AG04450 (cell line): ENCODE results near the gene ATP13A1. TPM values are rescaled to one million over a fixed set of nuclear protein-coding genes. Genes with fewer than 3 reads are reported as not detected.

Source experiments
- polyA plus RNA-seq: library from polyadenylated mRNA; depleted of rRNA; stranded (reverse); fragments of >200 nt; gene quantifications from 2 replicates; pipeline ENCODE4 v1.2.3, GENCODE V29; 2011; rRNA removed
- small RNA-seq: library from RNA; depleted of rRNA; stranded (forward); fragments of <200 nt; gene quantifications from one replicate; pipeline ENCODE3, GENCODE V24; 2012; ENCODE audit warnings: low read depth; ENCODE audit not compliant: insufficient read length

ATP13A1 gene
- polyA plus RNA-seq, 1 experiment, result 9.4 TPM

Small RNAs within 50 kb of the gene (small RNA-seq; reads per million reads assigned to genes)
- not detected for gene AC011458.2

Other genes with a start within 250 kb of the ATP13A1 start
- gene TSSK6, start 148.1 kb downstream of the ATP13A1 start, polyA plus RNA-seq, result 1.0 and 1.7 TPM in 2 replicates
- 388 and 454 TPM in 2 replicates for gene NDUFA13, start 147.5 kb downstream of the ATP13A1 start, polyA plus RNA-seq
- gene YJEFN3, start 134.8 kb downstream of the ATP13A1 start, polyA plus RNA-seq, result 1.2 and 1.4 TPM in 2 replicates
- gene CILP2, start 125.4 kb downstream of the ATP13A1 start, polyA plus RNA-seq, result 0.20 and 0.25 TPM in 2 replicates
- 0.63 and 0.69 TPM in 2 replicates for gene PBX4, start 45.0 kb downstream of the ATP13A1 start, polyA plus RNA-seq
- 2.2 and 2.3 TPM in 2 replicates for gene LPAR2, start 35.5 kb downstream of the ATP13A1 start, polyA plus RNA-seq
- gene GMIP, start 20.0 kb downstream of the ATP13A1 start, polyA plus RNA-seq, result 3.1 and 3.8 TPM in 2 replicates
- 4.3 and 4.5 TPM in 2 replicates for gene ZNF101, start 5.2 kb upstream of the ATP13A1 start, polyA plus RNA-seq
- gene ZNF14, start 69.4 kb upstream of the ATP13A1 start, polyA plus RNA-seq, result 2.9 and 4.2 TPM in 2 replicates
- 10.4 and 14.2 TPM in 2 replicates for gene ZNF506, start 158.1 kb upstream of the ATP13A1 start, polyA plus RNA-seq
- gene ZNF253, start 202.2 kb upstream of the ATP13A1 start, polyA plus RNA-seq, result 2.8 and 4.2 TPM in 2 replicates
- gene ZNF93, start 237.3 kb upstream of the ATP13A1 start, polyA plus RNA-seq, result 4.6 and 4.9 TPM in 2 replicates